GF-D8 (cell line): Measurements from ENCODE around the gene AKT1.
"Not testable (repeated sequence)": the region's sequence is repeated elsewhere in the genome, so short reads cannot be mapped to it uniquely, and the experiment has no call there.

Experiments used
- DNase-seq: peaks from one replicate; lab custom pipeline; 2025; lab: John Stamatoyannopoulos, UW

AKT1 gene

GRCh38 chr14:104818714-104819161, 23.2 kb upstream of the AKT1 start:
- DNase-seq, result no peak

DNA sequence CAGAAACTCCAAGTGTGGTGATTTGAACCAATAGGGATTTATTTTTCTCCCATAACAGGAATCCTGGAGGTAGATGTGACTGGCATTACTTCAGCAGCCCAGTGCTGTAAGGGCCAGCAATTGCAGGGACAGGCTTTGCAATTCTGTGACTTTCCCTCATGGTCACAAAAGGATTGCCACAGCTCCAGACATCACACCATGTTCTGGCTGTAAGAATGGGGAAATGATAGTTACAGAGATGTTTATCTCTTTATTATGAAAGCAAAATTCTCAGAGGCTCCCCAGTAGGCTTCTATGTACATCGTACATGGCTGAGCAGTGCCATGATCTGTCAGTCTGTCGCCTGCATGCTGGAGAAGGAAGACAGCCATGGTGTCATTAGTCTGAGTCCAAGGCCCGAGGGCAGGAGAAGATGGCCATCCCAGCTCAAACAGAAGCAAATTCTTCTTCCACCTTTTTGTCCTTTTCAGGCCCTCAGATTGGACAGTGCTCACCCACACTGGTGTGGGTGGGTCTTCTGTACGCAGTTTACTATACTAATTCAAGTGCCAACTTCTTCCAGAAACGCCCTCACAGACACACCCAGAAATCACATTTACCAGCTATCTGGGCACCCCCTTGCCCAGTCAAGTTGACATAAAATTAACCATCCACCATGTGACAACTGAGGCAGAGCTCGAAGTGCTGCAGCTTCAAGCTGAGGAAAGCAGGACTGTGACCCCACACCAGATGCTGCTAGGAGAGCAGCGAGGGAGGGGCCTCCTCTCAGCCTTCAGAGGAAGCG, 22.6 kb upstream of the AKT1 start:
- DNase-seq, result no peak

GRCh38 chr14:104816616-104816884, 21.0 kb upstream of the AKT1 start:
- DNase-seq, result no peak

DNA sequence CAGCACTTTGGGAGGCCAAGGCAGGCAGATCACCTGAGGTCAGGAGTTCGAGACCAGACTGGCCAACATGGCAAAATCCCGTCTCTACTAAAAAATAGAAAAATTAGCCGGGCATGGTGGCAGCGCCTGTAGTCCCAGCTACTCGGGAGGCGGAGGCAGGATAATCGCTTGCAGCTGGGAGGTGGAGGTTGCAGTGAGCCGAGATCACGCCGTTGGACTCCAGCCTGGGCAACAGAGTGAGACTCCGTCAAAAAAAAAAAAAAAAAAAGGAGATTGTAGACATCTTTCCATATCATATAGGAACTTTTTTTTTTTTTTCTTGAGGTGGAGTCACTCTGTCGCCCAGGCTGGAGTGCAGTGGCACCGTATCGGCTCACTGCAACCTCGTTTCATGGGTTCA, 19.2 kb upstream of the AKT1 start:
- not testable (repeated sequence) for DNase-seq

- no peak for DNase-seq
Measured at GRCh38 chr14:104813286-104813685, 17.7 kb upstream of the AKT1 start.

DNA sequence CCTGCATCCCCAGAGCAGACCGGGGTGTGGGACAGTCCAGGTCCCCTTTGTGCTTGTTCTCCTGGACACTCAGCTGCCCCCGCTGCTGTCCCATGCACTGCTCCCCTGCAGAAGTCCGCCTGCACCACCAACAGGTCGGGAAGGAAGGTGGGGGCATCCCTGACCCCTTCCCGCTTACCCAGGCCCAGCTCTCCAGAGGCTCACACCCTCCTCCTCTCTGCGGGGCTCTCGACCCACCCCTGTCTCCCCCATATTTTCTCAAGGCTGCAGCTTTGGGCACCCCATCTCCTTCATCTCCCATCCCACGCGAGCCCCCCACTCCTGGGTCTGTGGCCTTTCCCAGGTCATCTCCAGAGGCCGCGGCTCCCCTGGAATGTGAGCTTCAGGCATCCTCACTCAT, 14.8 kb upstream of the AKT1 start:
- no peak for DNase-seq

DNA sequence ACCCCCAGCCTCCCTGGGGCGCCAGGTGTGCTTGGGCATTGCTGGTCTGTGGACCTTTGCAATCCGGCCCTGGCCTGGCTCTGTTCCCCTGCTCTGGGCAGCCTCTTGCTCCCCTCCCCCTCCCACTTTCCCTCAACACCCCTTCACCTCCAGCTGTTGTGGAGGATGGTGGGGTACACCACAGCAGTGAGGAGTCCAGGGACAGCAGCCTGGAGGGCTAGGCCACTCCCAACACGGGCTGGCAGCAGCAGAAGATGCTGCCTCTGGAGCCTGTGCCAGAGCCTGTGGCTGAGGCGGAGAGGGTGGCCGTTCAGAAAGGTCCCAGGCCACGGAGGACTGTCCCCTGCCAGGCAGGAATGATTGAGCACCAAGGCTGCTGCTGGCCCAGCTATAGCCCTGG, 12.9 kb upstream of the AKT1 start:
- no peak for DNase-seq

DNA sequence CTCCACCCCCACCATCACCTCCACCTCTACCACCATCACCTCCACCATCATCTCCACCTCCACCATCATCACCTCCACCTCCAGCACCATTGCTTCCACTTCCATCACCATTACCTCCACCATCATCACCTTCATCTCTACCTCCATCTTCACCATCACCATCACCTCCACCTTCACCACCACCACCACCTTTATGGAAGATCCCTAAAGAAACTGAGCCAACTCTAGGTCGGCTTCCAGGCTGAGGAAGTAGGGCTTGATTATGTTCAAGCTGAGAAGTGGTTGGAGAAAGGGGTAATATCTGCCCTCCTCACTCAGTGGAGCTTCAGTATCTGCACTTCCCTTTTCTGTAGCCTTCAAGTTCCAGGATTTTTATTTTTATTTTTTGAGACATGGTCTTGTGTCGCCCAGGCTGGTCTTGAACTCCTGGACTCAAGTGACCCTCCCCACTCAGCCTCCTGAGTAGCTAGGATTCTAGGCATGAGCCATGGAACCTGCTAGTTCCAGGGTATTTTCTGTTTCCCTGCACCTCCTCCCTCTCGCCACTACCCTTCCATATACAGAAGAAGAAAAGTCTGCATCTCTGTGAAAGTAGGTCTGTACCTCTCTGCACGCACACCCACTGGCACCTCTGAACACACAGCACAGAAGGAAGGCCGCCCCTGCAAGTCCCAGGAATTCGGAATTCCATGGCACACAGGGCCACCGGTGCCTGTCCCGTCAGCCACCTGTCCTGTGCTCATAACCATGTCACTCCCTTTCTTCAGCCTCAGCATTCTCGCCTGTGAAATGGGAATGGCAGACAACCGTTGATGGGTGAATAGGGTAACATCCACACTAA, 11.3 kb upstream of the AKT1 start:
- no peak for DNase-seq

GRCh38 chr14:104805941-104806624, 10.5 kb upstream of the AKT1 start:
- no peak for DNase-seq

DNA sequence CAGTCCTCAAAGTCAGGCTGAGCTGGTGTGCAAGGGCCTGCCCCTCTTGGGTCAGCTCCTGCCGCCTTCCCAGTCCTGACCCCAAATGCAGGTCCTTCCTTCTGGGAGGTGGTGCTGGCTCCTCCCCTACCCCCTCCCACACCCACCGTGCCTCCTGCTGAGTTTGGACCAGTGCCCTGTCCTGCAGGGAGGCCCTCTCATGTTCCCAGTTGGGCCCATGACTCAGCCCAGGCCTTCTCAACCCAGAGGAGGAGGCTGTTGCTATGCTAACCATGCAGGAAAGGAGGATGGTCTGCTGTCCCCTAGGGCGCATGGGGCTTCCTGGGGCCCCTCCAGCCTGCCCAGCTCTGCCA, 9.8 kb upstream of the AKT1 start:
- DNase-seq, result no peak

- DNase-seq, result no peak
Measured at GRCh38 chr14:104804481-104805325, 9.2 kb upstream of the AKT1 start.

- DNase-seq, result no peak
Measured at GRCh38 chr14:104803912-104804410, 8.4 kb upstream of the AKT1 start.

DNA sequence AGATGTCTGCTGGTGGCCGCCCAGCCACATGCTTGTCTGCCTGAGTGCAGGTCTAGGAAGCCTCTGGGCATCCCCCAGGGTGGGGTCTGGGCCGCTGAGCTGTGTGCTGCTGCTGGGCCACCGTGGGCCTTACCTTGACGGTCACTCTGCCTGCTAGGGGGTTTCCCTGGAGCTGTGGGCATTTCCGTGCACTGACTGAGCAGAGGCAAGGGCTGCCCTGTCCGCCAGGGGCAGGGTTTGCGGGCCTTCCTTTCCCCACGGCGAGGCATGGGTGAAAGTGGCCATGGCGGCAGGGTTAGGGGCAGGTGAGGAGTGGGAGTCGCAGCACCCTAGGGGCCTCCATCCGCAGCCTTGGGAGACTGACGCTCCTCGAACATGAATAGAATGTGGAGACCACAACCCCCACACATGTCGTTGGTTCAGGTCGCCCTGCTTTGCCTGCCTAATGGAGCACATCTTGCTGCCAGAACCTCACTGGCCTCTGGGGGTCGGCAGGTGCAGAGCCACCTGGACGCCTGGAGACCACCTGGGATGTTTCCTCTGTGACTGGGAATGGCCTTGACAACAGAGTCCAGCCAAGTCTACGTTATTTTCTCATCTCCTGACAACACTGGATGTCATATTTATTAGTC, 7.8 kb upstream of the AKT1 start:
- DNase-seq, result no peak

- DNase-seq, result no peak
Measured at GRCh38 chr14:104802394-104803184, 7.0 kb upstream of the AKT1 start.

DNA sequence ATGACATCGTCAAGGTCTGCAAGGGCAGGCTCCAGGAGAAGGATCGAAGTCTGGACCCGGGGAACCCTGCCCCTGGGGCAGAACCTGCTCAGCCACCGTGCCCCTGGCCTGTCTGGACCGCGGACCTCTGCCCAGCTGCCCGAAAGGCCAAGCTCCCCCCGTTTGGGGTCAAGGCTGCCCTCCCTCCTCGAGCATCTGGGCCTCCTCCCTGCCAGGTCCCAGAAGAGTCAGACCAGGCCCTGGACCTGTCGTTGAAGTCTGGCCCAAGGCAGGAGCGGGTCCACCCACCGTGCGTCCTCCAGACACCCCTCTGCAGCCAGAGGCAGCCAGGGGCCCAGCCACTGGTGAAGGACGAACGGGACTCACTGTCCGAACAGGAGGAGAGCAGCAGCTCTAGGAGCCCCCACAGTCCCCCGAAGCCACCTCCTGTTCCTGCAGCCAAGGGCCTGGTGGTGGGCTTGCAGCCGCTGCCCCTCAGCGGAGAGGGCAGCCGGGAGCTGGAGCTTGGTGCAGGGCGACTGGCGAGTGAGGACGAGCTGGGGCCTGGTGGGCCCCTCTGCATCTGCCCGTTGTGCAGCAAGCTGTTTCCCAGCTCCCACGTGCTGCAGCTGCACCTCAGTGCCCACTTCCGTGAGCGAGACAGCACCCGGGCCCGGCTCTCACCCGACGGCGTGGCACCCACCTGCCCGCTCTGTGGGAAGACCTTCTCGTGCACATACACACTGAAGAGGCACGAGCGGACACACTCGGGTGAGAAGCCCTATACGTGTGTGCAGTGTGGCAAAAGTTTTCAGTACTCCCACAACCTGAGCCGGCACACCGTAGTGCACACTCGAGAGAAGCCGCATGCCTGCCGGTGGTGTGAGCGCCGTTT, 6.2 kb upstream of the AKT1 start:
- DNase-seq, result no peak

GRCh38 chr14:104800771-104801519, 5.4 kb upstream of the AKT1 start, which contains the start of gene ZBTB42:
Gene ZBTB42, plus strand, starts transcription at chr14:104801101. Its CDS starts 97 bp downstream, at chr14:104801198.
- DNase-seq, result no peak

GRCh38 chr14:104800015-104800770, 4.6 kb upstream of the AKT1 start:
- DNase-seq, result no peak
